Activated CD8-positive, alpha-beta memory T cell treated with anti-CD3 and anti-CD28 coated beads for 24 hours (primary cell): ENCODE results near the gene CDH12.

ENCODE experiments used
- DNase-seq: peaks from one replicate; pipeline ENCODE4 v3.0.0-alpha.2; 2020

Gene CDH12

GRCh38 chr5:22757776-22758175 lies 95.4 kb downstream of the CDH12 start:
- no peak for DNase-seq

- DNase-seq = no peak
These were observed 99.0 kb downstream of the CDH12 start for GRCh38 chr5:22754155-22754554.

DNA sequence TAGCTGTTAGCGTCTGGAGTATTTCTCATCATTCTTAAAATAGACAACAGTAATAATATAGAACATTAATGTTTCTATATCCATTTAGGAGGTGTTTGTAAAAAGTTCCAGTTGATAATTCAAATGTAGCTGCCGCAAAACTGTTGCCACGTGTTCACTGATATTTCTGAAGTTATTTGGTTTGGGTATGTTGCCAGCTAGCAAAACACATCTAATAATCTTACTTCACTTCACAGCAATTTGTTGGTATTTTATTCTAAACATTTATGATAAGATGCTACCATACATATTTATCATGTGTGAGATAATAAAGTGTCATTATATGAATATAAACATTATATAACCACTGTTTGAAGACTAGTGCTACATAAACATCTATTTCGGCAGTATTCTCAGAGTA lies 101.6 kb downstream of the CDH12 start:
- DNase-seq = no peak

- DNase-seq = no peak
These were observed 116.6 kb downstream of the CDH12 start for GRCh38 chr5:22736443-22737003.

GRCh38 chr5:22734907-22735306 lies 118.2 kb downstream of the CDH12 start:
- DNase-seq = no peak

- no peak for DNase-seq
These were observed 124.5 kb downstream of the CDH12 start for GRCh38 chr5:22728610-22729009.

DNA sequence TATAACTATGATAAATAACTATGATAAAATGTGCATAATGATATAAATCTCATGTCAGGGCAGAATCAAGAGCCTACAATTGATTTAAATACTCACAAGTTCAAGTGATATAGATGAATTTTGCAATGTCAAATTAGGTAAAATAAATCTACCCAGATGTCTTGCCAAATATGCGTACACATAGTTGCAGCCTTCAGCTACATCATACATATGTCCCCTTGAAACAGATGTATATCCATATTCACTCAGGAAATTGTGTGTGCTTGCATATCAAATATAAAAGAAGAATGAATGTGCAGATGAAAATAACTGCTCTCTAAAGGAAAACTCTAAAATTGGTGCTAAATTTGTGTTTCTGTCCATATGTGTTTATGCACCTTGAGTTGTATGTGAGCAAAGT lies 130.7 kb downstream of the CDH12 start:
- no peak for DNase-seq

GRCh38 chr5:22722056-22722455 lies 131.1 kb downstream of the CDH12 start:
- no peak for DNase-seq

DNA sequence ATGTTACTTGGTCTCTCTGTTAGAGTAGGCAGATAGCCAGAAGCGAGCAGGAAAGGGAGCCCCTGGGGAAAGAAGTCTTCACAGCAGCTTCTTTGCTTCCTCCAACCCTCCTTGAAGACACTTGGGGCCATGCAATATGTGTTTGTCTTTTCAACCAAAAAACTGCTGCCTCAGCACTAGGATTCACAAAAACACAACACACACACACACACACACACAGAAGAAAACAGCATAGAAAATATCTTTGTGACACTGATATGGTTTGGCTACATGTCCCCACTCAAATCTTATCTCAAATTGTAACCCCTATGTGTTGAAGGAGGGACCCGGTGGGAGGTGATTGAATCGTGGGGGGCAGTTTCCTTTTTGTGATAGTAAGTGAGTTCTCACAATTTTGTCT lies 133.3 kb downstream of the CDH12 start:
- no peak for DNase-seq

DNA sequence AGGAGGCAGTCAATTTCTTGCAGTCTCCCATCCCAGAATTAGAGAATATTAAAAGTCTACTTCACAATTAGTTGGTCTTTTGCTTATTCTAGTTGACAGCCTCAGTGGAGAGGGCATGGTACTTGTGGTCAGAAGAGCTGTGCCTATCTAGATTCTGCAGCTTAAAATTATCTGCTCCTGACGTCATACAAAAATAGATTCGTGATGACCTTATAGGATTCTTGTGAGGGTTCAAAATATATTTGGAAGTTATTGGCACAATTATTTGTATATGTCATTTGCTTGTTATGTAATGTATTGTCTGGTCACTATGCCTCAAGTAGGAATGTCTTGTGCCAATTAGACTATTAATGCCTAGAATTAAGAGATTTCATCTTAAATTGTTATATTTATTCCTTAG lies 142.5 kb downstream of the CDH12 start:
- DNase-seq = no peak

- DNase-seq = no peak
These were observed 143.4 kb downstream of the CDH12 start for GRCh38 chr5:22709743-22710142.

GRCh38 chr5:22708770-22709328 lies 144.3 kb downstream of the CDH12 start:
- DNase-seq = no peak

GRCh38 chr5:22706901-22707300 lies 146.2 kb downstream of the CDH12 start:
- DNase-seq = no peak

GRCh38 chr5:22699319-22699718 lies 153.8 kb downstream of the CDH12 start:
- no peak for DNase-seq

DNA sequence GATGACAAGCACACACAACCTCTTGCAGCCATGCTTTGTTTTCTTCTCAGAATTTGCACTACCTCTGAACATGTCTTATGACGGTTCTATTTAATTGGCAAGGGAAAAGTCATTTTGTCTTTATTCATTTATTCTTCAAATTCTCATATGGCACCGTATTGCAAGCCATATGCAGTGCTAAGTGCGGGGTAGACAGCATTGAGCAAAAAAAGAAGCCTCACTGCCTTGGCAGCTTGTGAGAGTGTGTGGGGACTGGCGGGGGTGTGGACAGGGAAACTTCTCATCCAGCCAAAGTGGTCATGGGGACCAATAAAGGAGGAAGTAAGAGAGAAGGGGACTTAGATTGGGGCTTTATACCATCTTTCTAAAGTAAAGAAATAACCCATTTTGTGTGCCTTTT lies 160.0 kb downstream of the CDH12 start:
- DNase-seq = no peak

DNA sequence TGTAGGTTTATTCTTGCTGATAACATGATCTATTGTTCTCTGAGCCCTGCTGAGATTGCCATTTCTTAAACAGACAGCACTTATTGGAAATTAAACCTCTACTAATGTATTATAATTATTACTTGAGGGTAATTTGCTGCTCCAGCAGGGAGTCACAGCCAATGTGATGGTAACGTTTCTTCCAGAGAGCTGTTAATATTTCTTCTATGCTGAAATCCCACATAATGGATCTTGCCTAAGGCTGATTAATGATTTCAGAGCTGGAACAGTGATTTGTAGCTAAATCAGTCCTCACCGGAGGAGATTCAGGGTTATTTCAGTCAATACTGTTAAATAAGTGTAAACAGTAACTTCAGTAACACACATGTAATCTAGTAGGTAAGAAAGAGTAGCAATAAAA lies 170.1 kb downstream of the CDH12 start:
- DNase-seq = no peak

DNA sequence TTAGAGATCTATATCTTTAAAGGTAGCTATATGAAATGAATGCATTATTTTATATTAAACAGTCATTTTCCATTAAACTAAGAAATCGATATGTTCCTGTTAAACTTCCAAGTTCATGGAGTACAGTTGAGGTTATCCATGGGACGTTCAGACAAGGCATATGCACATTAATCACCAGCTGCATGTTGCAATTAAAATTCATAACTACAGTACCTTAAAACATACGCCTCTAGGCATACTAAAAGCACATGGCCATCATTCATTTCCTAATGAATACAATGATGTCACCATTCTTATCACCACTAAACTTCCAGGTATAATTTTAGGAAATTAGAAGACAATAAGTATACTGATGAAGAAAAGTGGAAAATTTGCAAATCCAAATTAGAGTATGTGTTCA lies 174.3 kb downstream of the CDH12 start:
- DNase-seq = no peak

DNA sequence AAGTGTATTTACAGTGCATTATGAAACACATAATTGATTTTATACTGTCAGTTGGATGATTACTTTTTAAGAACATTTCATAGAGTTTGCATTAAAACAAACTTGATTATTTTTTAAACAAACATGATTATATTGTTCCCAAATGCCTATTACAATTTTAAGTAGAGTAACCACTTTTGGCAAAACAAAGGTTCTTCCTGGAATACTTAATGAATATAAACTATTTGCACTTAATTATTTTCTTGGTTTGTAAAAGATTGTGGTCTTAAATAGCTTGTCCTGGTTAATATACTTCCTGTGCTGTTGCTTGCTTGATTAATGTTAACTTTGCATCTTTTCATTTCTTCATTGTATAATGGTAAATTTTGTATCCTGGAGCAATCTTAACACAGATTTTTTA lies 180.0 kb downstream of the CDH12 start:
- DNase-seq = no peak

GRCh38 chr5:22669345-22669744 lies 183.8 kb downstream of the CDH12 start:
- no peak for DNase-seq

DNA sequence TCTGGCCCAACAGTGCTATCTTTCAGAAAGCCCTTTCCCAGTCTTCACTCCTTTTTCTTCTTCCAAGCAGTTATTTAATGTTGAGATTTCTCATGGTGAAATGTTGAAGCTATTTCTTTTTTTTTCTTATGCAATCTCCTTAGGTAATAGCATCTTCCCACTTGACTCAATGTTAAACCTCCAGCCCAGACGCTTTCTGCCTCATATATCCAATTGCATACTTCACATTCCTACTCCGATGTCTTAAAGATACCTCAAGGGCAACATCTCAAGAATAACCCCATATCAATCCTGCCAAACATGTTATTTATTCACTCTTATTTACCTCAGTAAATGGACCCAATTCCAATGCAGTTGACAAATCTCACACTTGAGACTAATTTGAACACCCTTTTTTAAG lies 187.3 kb downstream of the CDH12 start:
- no peak for DNase-seq

GRCh38 chr5:22663134-22663533 lies 190.0 kb downstream of the CDH12 start:
- no peak for DNase-seq

DNA sequence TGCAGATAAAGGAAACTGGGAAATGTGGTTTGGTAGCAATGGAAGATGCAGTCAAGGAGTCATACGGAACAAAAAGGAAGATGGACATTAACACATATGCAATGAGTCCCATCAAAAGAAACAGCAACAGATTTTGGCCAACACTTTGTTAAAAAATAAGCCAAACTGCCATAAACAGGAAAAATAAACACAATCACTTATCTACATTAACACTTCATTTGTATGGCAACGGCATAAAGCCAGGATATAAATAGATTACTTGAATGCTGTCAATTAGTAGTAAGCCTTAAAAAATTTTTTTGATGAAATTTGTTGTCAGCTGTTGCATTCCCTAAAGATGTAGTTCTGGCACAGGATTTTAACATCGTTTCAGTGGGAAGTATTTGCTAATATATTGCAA lies 190.8 kb downstream of the CDH12 start:
- no peak for DNase-seq

- no peak for DNase-seq
These were observed 201.8 kb downstream of the CDH12 start for GRCh38 chr5:22651355-22651754.

DNA sequence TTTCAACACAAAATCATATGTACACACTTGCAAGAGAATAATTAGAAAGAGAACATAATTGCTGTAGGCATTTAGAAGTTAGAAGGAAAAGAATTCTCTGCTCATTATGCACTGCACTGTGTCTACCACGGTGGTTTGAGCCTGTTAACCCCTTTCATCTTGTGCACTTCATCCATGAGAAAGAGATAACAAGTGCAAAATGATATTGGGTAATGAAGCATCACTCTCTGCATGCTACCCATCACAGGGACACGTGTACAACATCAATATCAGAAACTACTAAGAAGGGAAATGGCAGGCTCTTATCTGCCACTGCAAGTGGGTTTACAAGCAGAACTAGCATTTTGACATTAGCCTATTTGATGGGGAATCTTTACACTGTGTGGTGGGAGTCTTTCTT lies 202.6 kb downstream of the CDH12 start:
- no peak for DNase-seq

- no peak for DNase-seq
These were observed 204.1 kb downstream of the CDH12 start for GRCh38 chr5:22649074-22649473.

GRCh38 chr5:22644859-22645258 lies 208.3 kb downstream of the CDH12 start:
- no peak for DNase-seq
